HTERT RPE-1 (cell line): Measurements from ENCODE around the gene UBE2F.

ENCODE experiments used
- in situ Hi-C: fragments of 300-500 bp; cut with MboI; formaldehyde crosslinking; loops from 4 replicates; pipeline ENCODE4 v1.14.3; 2020; ENCODE audit warnings: low sequenced_read_pairs

The UBE2F gene, protein sequence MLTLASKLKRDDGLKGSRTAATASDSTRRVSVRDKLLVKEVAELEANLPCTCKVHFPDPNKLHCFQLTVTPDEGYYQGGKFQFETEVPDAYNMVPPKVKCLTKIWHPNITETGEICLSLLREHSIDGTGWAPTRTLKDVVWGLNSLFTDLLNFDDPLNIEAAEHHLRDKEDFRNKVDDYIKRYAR

DNA sequence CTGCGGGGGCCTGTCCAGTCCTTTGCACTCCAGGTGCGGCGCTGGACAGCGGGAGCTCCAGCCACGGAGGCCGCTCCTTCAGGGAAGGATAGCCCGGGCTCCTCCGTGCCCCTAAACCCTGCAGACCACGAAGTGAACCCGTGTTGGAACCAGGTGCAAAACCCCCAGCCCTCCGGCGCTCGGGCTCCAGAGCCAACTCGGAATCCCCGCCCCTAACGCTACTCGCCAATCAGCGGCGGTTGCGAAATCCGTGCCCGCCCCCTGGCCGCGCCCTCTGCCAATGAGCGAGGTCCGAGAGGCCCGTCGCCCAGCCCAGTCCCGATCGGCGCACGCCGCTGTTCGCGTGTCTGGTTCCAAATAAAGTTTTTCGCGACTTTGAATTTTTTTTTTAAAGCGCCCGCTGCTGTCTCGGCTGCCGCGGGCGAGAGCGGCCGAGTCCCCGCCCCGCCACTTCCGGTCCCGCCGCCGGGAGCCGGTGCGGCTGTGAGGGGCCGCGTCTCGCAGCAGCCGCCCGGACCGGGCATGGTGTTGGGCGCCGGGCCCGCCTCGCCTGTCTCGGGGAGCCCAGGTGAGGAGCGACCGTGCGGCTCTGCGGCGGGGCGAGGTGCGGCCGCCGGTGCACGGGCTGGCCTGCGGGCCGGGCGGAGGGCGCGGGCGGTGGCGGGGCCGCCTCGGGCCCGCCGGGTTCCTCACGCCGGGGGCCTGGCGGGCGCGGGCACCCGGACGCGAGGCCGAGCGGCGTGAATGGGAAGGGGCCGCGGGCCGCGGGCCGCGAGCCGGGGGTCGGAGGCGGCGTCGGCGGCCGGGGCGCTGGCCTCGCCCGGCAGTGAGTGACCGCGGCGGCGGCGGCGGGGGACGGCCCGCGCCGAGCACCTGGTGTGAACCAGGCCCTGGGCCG is at the start of gene UBE2F:
Gene UBE2F, plus strand, starts transcription at position 450 of the 898 bp plus-strand sequence. CDS start 6,094 bp downstream, outside the sequence.
- in situ Hi-C loops, result no loop called here

DNA sequence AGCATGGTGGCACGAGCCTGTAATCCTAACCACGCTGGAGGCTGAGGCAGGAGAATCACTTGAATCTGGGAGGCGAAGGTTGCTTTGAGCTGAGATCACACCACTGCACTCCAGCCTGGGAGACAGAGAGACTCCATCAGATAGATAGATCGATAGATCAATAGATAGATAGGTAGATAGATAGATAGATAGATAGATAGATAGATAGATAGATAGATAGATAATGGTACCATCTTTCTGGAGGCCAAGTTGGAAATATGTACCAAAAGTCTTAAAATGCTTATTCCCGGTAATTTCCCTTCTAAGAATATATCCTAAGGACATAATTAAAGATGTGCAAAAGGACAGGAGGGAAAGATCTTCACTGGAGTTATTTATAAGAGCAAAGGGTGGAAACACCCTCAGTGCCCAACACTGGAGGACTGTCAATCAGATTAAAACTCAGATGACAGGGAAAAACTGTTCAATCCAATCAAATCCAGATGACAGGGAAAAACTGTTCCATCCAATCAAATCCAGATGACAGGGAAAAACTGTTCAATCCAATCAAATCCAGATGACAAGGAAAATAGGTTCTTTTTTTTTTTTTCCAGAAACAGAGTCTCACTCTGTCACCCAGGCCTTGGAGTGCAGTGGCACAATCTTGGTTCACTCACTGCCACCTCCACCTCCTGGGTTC is 49.0 kb upstream of the UBE2F start:
- in situ Hi-C loops, result no loop called here

DNA sequence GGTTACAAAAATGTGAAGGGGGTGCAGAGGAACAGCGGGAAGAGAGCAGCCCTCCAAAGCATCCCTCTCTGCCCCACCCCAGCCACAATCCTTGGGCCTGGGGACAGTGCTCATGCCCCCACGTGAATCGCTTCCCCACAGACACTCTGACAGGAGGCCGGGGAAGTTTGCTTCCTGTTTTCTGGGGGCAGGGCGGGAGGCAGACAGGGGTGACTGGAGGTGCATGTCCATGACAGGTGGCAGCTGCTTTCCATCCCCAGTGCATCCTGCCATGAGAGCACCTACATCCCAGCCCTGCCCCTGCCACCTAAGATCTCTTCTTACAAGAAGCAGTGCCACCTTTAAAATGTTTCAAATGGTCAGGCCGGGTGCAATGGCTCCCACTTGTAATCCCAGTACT is 47.2 kb upstream of the UBE2F start:
- in situ Hi-C loops, result no loop called here

DNA sequence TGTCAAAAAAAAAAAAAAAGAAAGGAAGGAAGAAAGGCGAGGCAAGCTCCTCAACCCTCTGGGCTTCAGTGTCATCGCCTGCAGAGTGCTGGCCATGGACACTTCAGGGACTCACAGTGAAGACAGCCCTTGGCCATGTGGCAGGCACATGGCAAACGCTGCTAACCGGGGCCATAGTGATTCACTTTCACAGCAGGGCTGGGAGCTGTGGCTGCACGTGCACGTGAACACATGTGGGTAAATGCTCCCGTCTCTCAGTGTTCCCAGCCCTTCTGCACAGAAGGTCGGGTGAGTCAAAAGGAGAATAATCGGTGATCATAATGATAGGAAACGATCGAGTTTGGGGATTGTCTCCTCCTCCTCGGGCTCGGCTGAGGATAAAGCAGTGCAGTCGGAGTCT is 46.1 kb upstream of the UBE2F start:
- in situ Hi-C loops, result no loop called here

DNA sequence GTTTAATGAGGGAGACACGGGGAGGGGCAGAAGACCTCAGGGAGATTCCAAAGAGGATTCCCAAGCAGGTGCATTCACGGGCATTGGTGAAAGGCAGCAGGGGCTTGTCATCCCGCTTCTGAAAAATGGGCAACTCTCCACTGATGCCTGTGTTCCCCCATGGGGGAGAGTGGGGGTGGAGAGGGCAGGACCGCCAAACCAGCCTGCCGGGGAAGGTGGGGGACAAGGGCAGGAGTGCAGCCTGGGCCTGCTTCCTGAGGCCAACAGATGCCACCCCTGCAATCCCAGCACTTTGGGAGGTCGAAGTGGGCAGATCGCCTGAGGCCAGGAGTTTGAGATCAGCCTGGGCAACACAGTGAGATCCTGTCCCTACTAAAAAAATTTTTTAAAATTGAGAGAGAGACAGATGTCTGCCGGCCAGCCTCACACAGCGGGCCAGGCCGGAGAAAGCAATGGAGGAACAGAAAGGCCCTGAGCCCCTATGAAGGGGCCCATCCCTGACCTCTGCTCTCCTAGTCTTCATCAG is 44.8 kb upstream of the UBE2F start:
- in situ Hi-C loops, result no loop called here

DNA sequence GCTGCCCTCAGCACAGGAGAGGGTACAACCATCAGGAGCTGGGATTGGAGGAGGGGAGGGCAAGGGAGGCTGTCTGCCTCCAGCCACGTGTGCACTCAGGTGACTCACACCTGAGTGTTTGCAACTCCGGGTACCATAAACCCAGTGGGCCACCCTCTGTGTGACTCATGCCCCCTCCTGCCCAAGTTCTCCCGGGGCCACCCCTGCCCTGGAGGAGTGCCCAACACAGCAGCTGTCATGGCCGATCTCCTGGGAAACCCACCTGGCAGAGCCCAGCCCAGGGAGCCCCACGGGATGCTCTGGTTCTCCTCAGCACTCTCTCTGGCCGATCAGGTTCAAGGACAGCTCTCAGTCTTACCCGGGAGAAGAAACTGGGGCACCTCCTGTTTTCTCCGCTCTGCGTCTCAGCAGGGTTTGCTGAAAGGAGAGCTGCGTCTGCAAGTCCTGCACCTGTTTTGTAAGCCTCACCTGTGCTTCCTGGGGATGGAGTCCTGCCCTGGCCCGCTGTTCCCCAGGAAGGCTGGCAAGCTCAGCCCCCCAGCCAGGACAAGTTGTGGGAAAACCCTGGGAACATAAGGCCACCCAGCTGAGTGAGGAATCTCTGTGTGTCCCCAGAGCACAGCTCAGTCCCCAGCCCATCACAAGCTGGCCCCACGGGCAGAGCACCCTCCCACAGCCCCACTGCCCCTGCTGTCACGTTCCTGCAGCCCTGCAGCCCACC is 44.0 kb upstream of the UBE2F start:
- in situ Hi-C loops, result no loop called here

DNA sequence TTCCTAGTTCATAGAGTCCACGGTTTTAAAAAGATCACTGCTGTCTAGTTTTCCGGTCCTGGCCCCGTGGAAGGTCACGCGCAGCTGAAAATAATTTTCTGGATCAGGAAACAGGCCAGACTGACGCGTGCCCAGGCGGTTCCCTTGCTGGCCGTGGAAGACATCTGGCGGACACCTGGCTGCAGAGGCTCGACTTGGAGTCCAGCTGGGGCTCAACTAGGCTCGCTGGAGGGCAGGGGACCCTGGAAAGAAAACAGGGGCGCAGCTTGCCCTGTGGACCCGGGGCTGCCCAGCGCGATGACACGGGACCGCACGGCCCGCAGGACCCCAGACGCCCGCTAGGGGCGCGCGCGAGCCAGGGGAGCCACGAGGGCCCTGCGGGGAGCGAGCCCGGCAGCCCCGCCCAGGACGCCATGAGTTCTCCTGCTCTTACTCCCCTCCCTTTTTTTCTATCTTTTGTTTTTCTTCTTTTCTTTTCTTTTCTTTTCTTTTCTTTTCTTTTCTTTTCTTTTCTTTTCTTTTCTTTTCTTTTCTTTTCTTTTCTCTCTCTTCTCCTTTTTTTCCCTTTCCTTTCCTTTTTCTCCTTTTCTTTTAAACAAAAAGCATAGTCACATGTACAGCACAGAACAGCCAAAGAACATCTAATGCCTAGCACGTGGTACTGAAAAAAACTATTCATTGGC is 43.2 kb upstream of the UBE2F start:
- in situ Hi-C loops, result no loop called here

DNA sequence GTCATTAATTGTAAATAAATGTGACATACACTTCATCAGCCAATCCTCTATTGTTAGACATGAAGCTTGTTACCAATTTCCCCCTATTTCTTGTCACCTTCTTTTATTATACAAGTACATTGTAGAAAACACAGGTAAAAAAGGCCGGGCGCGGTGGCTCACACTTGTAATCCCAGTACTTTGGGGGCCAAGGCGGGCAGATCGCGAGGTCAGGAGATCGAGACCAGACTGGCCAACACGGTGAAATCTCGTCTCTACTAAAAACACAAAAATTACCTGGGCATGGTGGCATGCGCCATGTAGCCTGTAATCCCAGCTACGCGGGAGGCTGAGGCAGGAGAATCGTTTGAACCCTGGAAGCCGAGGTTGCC is 42.7 kb upstream of the UBE2F start:
- in situ Hi-C loops, result no loop called here

DNA sequence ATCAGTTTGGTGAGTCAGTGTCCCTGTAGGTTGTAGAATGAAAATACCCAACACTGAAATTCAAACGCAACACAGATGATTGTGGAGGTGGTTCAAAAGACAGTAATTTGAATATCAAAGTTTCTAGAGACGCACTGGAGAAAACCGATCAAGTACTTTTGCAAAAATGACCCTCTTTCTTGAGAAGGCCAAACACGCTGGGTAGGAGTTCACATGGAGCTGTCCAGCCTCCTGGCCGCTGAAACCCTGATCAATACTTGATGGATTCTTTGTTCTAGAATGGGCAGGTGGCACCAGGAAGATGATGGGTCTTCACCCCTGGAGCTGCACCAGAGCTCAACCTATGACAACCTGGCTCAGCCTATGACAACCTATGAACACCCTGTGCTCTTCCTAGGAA is 39.7 kb upstream of the UBE2F start:
- in situ Hi-C loops, result no loop called here

DNA sequence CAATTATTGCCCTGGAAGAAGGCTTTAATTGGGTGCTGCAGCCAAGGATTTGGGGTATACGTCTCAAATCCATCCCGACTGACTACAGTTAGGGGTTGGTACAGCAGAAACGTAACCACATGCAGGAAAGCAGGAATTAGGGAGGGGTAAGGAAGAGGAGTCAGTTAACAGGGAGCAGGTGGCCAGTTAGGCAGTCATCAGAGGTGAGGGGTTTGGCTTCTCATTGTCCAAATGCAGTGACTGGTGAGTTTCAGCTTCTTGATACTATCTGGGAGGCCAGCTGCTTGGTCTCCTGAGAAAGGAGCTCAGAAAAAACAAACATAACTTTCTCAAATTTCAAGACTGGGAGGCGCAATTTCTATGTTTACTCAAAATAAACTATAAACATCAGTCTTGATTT is 38.8 kb upstream of the UBE2F start:
- in situ Hi-C loops, result no loop called here

DNA sequence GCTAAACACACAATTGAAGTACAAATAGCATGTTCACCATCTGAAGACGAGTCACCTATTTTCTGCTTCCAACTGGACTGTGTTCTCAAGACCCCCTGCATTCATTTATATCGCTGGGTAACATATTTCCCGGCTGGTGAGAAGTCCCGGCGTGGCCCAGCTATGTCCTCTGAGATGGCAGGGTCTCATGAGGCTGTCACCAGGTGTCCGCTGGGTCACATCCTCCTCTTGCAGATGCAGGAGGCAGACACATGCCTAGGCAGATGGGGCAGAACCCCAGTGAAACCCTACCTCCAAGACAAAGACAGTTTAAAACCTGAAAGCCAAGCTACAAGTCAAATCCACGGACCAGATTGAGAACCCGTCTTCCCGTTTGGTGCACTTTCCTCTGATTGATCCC is 36.8 kb upstream of the UBE2F start:
- in situ Hi-C loops, result no loop called here

DNA sequence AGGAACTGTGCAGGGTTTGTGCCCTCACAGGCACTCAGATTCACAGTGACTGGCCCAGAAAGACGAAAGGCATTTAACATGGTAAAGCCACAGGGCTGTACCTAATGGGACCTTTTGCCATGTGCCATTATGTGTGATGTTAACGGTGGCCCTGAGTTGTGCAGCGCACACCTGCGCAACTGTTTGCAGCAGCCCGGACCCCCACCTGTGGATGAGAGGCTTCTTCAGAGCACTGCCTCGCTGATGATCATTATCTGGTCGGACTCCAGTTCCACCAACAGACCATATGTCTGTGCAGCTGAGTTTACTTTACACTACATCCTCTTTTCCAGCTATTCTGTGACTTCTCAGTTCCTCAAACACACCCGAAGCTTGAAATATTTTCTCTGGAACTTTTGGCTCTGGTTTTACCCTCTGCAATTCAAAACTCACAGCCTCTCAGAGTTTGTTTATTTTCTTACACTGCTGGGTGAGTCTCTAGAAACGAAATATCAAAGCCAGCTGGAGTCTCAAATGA is 35.6 kb upstream of the UBE2F start:
- in situ Hi-C loops, result no loop called here

DNA sequence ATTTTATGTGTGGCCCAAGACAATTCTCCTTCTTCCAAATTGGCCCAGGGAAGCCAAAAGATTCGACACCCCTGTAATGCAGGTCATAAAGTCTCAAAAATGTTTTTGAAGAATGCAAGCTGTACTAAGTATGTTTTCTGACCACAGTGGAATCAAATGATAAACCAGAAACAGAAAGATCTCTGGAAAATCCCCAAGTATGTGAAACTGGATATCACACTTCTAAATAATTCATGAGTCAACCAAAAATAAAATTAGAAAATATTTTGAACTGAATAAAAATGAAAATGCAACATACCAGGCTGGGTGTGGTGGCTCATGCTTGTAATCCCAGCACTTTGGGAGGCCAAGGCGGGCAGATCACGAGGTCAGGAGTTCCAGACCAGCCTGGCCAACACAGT is 34.1 kb upstream of the UBE2F start:
- in situ Hi-C loops, result no loop called here

DNA sequence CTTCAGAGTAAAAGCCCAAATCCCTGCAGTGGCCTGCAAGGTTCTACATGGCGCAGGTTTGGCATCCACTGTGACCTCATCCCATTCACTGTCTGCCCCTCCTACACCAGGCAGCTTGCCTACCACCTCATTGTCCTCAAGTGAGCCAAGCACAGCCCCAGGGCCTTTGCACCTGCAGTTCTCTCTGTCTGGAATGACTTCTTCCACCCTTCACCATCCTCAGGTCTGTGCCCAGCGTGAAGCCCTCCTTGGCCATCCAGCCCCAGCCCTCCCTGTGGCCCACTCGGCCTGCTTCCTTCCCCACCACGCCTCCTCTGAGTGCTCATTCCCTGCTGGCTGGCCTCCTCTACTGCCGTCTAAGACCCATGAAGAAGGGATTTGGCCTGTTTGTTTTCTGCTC is 32.6 kb upstream of the UBE2F start:
- in situ Hi-C loops, result no loop called here

DNA sequence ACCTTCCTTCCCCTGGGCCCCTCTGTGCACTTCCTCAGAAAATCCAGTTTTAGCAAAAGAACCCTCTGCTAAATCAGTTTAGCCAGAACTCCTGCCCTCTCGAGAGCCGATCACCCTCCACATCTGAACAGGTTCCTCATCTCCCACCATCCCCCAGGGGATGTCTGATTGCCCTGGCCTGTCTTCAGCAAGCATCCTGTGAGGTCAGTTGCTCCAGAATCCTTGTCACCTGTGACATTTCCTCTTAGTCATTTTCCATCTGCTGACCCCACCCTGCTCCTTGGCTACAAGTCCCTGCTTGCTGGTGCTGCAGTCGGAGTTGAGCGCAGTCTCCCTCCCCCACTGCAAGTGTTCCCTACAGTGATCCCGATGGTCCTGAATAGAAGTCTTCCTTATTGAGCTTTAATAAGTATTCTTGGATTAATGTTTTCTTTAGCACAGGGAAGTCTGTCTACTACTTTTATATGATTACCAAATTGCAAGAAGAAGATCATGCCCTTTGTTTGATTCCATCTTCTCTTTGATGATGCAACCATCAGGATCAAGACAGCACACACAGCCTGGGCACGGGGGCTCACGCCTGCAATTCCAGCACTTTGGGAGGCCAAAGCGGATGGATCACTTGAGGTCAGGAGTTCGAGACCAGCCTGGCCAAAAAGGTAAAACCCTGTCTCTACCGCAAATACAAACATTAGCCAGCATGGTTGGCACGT is 30.9 kb upstream of the UBE2F start:
- in situ Hi-C loops, result no loop called here

DNA sequence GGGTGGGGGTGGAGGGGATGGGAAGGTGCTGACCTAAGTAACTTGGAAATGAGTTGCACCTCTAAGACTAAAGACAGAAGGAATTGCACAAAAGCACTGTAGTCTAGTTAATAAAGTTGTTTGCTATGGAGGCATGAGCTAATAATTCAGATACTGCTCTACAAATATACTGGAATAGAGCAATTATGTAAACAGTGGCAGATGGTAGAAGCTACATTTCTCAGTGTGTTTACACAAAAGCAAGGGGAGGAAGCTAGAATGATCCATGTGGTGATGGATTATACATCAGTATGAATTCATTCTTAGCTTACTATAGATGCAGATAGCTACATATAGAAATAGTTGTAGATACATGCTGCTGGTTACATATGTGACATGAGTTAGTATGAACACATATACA is 27.6 kb upstream of the UBE2F start:
- in situ Hi-C loops, result no loop called here

DNA sequence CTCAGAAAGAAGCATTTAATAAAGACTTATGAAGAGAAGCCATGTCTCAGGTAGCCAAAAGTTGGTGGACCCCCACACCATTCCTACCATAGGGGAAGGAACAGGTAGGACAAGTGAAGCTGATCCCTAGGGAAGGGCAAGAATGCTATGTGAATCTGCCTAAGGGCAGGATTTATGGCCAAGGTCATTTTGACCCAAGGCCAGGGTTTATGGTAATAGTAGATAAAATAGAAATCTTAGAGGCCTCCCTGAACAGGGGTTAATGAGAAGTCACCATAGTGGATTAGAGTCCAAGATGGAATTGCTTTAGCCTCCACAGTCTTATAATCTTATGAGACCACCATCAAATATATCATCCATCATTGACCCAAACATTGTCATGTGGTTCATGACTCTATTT is 26.0 kb upstream of the UBE2F start:
- in situ Hi-C loops, result no loop called here

DNA sequence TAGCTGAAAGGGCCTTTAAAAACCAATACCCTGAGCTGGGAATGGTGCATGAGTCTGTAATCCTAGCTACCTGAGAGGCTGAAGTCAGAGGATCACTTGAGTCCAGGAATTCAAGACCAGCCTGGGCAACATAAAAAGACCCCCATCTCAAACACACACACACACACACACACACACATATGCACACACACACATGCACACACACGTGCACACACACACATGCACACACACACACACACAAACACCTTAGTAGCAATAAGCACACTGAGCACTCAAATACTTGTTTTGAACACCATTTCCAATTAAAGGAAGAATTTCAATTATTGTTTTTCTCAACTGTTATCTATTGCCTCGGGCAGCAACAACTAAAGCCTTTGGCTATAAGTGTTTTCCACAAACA is 25.6 kb upstream of the UBE2F start:
- in situ Hi-C loops, result no loop called here

DNA sequence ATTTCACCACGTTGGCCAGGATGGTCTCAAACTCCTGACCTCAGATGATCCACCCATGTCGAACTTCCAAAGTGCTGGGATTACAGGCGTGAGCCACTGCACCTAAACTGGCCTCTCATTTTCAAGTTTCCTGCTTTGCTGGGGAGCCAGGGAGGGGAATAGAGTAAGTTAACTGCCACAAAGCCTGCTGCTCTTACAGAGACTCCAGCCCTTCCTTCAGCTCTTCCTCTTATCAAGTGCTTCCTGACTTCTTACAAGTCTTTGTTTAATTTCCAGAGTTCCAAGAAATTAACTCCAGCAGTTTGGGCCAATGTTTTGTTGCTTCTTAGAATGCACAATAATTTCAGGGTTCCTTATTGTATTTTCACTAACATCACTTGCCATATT is 24.3 kb upstream of the UBE2F start:
- in situ Hi-C loops, result no loop called here
